NK-92 (cell line): Measurements from ENCODE around the gene TFDP1.

Experiments
- DNase-seq: peaks from one replicate; lab custom pipeline; 2025; ENCODE audit not compliant: unreplicated experiment; lab: John Stamatoyannopoulos, UW

TFDP1 gene

DNA sequence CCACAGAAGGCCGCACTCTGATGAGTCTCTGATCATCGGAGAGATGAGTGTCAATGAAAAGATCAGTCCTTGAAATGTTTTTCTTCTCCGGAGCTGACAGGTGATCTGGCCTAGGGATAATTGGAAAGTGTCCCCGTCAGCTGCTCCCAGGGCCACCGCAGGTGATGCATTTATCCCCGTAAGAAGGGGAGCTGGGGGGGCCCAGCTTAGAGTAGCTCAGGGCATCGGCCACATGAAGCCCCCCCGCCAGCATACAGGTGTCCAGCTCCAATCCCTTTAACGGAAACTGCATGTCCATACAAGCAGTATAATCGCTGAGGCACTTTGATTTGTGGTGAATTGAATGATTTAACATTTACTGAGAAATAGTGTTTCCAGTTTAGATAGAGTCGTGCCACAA, 45.7 kb downstream of the TFDP1 start:
- DNase-seq: no peak

DNA sequence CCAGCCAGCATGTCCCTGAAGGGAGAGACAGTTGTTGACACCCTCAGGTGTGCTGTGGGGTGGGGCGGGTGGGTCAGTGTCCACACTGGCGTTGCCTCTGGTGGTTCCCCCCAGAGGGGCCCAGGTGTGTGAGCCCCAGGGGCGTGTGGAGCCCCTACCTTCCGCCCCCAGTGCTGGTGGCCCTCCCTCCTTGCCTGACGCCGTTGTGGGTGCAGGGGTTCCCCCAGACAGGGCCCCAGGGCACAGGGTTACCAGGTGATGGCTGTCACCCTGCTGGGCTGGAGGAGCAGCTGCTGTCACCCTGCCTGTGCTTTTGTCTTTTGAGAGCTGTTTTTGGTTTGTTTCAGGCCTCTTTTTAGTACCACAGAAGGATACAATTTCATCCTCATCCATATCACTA, 46.3 kb downstream of the TFDP1 start:
- DNase-seq: no peak

DNA sequence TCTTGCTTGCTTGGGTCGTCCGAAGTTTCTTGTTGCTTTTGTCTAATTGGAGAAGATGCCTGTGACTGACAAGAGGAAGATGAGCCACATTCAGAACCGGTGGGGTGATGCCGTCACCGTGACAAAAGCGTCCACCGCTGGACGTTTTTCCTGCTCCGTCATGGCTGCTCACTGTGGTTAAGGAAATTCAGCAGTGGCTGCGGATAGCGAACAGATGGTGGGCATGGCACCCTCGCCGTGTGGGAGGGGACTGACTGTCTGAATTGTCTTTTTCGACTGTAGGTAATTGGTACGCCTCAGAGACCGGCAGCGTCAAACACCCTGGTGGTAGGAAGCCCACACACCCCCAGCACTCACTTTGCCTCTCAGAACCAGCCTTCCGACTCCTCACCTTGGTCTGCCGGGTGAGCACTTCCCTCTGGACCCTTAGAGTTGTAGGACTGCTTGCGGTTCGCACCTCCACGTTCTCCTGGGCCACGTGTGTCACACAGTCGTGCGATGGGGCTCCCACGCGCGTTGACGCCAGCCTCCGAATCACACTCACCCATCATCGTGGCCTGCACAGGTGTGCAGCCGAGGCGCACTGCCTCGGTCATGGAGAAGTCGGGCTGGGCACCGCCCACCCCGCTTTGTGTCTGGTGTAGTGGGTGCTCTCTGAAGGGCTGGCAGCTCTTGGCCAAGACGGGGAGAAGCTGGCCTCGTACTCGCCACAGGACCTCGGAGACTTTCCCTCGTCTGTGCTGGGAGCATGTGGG, 47.0 kb downstream of the TFDP1 start:
- DNase-seq: no peak

DNA sequence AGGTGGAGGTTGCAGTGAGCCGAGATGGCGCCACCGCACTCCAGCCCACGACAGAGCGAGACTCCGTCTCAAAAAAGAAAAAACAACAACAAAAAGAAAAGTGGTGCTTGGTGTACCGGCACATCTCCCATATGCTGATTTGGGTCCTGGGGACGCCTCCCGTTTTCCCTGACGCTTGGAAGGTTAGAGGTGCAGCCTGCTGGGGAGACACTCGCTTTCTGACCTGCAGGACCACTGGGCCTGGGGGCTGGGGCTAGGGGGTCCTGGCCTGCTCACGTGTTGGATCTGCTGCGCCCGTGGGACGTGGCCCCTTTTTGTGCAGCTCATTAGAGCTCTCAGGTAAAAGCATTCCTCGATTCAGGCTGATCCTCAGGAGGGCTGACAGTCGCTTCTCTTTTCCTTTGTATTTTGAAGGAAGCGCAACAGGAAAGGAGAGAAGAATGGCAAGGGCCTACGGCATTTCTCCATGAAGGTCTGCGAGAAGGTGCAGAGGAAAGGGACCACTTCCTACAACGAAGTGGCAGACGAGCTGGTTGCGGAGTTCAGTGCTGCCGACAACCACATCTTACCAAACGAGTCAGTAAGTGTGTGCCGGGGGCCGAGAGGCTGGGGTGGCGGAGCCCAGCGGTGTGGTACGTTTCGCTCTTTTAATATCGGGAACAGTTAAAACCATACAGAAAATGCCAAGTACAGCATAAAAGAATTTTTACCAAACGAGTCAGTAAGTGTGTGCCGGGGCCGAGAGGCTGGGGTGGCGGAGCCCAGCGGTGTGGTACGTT, 48.3 kb downstream of the TFDP1 start:
- no peak for DNase-seq

DNA sequence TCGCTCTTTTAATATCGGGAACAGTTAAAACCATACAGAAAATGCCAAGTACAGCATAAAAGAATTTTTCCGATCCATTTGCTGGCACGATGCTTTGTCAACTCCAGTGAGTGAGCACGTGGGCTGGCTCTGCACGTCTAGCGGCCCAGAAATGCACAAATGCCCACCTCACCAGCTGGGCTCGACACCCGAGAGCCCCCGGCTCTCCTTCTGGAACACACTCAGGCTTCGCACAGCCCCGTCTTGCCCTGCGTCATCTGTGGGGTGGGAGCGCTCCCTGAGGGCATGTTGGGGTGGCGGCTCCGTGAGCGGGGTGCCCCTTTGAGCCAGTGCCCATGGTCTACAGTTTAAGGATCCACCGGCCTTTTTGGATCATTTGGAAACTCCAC, 48.9 kb downstream of the TFDP1 start:
- DNase-seq: no peak

DNA sequence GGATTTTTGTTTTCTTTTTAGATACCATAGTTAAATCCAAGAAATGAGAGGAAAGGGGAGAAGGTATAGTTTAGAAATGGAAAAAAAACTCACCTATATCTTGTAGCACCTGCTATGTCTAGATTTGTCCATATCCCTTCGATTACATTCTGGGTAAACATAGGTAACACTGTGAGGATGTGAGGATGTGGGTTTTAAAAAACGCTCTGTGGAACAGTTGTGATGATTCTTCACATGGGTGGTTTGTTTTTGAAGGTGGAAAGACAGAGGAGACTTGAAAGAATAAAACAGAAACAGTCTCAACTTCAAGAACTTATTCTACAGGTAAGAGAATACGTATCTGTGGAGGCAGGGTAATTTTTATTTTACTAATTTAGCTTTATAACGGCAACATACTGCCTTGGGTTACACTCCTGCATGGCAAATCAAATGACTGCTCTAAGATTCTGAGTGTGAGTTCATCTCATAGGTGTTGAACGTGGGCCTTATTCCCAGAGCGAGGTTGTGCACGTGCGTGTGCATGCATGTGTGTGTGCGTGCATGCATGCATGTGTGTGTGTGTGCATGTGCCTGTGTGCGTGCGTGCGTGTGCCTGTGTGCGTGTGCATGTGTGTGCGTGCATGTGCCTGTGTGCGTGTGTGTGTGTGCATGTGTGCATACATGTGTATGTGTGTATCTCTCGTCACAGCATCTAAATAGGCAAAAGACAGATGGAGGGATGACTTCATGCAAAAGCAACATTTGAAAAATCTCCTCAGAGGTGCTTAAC, 49.9 kb downstream of the TFDP1 start:
- DNase-seq: no peak

DNA sequence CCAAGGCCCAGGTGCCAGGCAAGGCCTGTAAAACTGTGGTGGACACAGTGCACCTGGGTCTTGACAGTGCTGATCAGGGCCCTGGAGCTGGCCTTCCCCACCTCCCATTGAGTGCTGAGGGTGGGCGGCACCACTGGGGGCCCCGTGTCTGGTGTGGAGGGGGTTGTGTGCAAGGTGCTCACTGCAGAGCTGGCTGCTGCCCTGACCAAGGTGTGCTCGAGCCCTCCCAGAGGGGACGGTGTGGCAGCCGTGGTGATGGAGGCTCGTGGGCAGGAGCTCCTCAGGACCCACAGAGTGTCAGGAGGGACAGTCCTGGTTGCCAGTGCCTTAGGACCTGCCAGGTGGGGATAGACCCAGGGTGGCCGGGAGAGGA, 50.5 kb downstream of the TFDP1 start:
- no peak for DNase-seq

DNA sequence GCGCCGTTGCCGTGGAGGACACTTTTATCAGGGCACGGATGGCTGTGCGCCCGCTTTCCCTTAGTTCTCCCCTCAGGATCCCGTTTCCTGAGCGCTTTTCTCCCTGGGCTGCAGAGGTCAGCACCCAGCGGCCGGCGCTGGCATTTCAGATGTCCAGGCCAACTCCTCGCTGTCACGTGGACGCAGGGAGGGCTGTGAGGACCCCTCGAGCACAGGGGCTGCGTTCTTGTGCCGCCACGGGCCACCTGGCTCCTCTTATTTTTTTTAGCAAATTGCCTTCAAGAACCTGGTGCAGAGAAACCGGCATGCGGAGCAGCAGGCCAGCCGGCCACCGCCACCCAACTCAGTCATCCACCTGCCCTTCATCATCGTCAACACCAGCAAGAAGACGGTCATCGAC, 51.2 kb downstream of the TFDP1 start:
- no peak for DNase-seq

DNA sequence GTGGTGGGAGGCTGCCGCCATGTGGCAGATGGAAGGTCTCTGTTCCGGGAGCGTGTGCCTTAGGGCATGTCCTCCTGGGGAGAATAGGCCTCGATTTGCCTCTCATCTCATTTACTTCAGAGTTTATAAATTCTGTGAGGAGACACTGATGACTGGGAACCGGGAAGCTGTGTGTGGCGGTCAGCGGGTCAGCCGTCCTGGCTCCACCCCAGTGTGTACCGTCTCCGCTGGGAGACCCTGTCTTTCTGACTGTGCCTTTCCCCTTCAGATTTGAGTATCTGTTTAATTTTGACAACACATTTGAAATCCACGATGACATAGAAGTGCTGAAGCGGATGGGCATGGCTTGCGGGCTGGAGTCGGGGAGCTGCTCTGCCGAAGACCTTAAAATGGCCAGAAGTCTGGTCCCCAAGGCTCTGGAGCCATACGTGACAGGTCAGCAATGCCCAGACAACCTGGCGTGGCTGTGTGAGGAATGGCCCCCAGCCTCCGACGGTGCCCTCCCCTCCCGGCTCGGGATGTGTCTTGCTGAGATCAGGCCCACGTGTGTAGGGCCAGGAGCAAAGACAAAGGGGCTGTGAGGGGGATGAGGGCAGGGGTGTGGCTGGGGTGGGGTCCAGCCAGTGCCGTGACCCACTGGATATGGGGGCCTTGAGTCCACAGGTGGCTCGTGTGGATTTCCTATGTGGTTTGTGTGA, 51.9 kb downstream of the TFDP1 start:
- DNase-seq: no peak

DNA sequence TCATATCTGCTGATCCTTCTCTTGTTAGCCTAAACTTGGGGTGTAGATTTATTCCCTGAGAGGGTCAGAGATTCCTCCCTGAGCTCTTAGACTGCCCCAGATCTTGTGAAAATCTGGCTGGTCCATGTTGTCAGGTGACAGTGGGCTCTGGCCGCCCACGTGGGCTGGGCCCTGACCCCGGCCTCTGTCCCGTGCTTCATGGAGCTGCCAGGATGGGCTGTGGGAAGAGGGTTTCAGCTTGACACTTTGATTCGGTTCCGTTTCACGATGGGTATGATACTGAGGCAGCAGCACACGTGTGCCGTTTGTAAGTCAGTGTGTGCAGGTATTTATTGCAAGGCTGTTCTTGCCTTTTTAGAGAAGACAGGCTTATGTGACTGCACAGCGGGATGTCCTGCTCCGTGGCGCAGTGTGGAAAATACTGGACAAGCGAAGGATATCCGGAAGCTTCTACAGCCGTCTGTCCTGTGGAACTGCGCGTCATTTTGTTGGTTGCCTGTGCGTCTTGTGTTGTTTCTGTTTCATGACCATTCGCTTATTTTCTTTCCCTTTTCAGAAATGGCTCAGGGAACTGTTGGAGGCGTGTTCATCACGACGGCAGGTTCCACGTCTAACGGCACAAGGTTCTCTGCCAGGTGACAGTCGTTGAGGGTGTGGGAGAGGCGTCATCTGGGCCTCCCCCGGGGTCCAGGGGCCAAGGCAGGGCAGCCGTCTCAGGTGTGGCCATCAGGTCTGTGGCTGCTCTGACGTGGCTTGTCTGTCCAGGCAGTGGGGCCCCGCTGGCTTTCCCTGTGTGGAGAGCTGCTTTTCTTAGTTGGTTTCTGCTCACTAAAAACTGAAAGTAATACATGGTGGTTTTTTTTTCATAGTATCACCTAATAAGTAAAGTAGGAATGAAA, 53.0 kb downstream of the TFDP1 start:
- DNase-seq: no peak

DNA sequence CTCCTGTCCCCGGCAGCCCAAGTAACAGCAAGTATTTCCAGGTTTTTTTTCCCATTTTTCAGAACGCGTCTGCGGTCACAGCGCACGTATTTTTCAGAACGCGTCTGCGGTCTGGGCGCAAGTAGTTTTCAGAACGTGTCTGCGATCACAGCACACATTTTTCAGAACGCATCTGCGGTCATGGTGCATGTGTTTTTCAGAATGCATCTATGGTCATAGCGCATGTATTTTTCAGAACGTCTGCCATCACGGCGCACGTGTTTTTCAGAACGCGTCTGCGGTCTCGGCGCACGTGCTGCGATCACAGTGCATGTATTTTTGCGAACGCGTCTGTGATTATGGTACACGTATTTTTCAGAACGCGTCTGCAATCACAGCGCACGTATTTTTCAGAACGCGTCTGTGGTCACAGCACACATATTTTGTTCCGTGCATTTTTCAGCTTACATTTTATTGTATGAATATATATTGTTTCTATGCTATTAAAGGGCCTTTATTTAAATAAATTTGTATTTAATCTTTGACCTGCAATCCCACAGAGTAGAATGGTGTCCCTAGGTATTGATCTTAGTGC, 53.7 kb downstream of the TFDP1 start:
- DNase-seq: no peak

DNA sequence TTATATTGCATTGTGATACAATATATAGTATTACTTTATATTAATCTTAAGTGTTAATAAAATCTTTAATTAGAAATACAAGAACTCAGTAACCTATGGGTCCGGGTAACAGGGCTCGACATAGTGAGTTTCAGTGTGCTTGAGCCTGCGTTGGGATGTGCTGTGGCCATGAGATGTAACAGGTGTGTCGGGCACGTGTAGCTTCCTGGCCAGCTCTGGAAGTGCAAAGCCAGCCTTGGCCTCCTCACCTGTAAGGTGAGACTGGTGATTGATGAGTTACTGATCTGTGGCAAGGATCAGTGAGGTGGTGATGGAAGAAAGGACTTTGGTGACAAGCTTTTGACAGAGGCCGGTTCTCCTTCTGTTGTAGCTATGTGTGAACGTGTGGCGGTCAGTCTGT, 54.3 kb downstream of the TFDP1 start:
- DNase-seq: no peak

DNA sequence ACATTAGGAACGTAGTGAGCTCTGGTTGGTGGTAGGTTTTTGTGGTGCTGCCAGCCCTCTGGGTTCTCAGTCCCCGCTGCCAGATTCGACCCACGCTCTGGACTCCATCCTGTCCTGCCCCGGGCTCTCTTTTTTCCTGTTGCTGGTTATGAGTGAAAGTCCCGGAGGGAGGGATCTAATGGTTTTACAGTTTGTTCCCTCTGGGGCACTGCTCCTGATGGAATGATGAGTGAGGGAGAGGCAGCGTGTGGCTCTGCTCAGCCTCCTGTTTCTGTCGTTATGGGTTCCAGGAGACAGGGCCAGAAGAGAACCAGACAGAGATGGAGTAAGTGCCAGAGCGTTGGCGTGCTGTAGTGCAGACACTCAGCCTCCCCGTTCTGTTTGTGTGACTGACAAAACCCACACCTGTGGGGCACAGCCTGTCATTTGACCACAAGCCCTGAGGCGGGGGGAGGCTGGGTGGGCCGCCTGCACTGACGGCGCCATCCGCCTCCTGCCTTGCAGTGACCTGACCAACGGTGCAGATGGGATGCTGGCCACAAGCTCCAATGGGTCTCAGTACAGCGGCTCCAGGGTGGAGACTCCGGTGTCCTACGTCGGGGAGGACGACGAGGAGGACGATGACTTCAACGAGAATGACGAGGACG, 55.2 kb downstream of the TFDP1 start:
- DNase-seq: no peak

DNA sequence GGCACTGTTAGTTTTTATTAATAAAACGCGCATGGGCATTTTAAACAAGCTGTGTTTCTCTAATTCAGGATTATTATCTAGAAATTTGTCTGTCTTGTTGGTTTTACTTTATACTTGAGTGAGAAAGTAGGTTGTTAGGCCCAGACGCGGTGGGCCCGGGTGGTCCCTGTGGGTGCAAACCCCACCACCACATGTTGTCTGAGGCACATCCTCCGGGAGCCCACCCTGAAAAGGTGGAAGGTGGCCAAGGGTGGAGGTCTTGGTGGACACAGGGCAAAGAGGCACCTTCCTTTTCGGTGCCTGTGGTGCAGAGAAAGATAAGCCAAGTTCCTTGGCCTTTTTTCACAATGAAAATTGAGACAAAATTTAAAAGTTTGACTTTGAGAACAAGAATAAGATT, 56.9 kb downstream of the TFDP1 start:
- no peak for DNase-seq

DNA sequence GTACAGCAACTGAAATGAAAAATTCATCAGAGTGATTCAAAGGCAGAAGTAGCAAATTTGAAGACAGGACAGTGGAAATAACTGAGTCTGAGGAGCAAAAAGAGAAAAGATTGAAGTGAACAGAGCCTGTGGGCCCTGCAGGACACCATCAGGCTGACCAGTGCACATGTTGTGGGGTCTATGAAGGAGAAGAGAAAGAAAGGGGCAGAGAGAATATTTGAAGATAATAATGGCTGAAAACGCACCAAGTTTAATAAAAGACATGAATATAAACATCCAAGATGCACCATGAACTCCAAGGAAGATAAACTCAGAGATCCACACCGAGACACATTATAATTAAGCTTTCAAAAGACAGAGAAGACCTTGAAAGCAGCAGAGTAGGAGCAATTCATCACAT, 58.0 kb downstream of the TFDP1 start:
- no peak for DNase-seq

DNA sequence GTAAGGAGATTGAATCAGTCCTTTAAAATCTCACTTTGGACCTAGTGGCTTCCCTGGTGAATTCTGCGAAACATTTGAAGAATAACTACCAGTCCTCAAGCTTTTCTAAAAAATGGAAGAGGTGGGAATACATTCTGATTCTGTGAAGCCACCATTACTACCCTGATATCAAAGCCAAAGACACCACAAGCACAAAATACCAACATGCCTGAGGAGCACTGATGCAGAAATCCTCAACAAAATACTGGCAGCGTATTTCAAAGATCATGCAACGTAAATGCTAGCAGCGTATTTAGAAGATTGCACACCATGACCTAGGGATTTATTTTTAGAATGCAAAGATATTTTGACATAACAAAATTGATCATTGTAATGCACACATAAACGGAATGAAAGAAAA, 59.0 kb downstream of the TFDP1 start:
- no peak for DNase-seq

DNA sequence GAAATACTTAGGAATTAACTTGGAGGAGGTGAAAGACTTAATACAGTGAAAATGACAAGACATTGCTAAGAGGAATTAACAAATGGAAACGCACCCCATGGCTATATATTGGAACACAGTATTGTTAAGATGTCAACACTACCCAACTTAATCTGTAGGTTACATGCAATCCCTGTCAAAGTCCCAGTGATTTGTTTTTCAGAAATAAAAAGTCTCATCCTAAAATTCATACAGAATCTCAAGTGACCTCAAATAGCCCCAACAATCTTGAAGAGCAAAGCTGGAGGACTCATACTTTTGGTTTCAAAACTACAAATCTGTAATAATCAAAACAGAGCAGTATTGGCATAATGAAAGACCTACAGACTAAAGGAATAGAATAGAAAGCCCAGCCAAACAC, 60.2 kb downstream of the TFDP1 start:
- no peak for DNase-seq

DNA sequence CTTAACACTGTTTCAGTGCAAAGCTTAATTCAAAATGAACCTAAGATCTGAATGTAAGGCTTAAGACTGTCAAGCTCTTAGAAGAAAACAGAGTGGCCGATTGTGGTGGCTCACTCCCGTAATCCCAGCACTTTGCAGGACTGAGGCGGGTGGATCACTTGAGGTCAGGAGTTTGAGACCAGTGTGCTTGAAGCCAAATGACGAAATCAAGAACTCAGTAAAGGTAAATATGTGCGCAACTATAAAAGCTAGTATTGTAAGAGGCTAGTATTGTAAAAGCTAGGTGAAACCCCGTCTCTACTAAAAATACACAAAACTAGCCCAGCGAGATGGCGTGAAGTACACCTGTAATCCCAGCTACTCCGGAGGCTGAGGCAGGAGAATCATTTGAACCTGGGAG, 60.8 kb downstream of the TFDP1 start:
- no peak for DNase-seq

DNA sequence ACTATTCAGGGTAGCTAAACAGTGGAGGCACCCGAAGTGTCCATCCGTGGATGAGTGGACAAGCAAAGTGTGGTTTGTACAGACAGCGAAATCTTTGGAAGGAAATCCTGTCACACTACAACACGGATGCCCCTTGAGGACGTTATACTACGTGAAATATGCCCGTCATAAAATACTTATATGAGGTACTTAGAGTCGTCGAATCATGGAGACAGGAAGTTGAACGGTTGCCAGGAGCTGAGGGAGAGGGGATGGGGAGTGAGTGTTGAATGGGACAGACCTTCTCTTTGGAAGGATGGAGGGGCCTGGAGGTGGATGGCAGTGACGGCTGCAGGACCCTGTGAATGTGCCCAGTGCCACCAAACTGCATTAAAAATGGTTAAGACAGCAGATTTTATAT, 61.8 kb downstream of the TFDP1 start:
- no peak for DNase-seq

DNA sequence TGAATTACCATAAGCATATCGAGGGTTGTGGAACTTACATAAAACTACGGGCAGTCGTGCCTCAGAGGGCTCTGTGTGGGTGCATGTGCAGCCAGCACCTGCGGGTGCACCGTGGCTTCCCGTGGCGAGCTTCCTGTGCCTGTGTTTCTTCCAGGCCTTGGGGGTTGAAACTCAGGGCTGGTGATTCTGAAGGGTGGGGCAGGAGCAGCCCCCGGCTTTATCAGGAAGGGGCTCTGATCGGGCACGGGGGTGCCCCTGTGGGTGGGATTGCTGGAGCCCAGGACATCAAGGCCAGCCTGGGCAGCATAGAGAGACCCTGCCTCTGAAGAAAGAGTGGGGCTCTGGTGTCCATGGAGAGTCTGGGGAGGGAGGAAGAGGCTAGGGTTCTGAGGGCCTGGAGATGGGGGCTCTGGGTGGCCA, 62.4 kb downstream of the TFDP1 start:
- DNase-seq: no peak
